Activated CD4-positive, alpha-beta memory T cell treated with anti-CD3 and anti-CD28 coated beads, Interleukin-2, amount 10 ng/mL, durations not matched to agents 7 days and 5 days (primary cell): Measurements from ENCODE around the gene C8B. TPM values are rescaled to one million over a fixed set of nuclear protein-coding genes. Genes with fewer than 3 reads are reported as not detected.

Experiments
- CTCF ChIA-PET: fragments of 350-600 bp; sonication (Branson Sonifier 250); formaldehyde crosslinking; loops from one replicate; lab custom pipeline; 2021; ENCODE audit warnings: antibody characterized with exemption, inconsistent platforms; lab: Charles Lee
- POLR2A ChIA-PET: fragments of 350-600 bp; sonication (Branson Sonifier 250); formaldehyde crosslinking; loops from one replicate; lab custom pipeline; 2021; ENCODE audit warnings: antibody characterized with exemption; lab: Charles Lee
- DNase-seq: peaks from one replicate; pipeline ENCODE4 v3.0.0-alpha.2; 2020
- H3K27ac Mint-ChIP-seq: one replicate; pipeline ENCODE4 v1.8.0; 2021; ENCODE audit warnings: mild to moderate bottlenecking, mixed read lengths
- H3K27me3 Mint-ChIP-seq: one replicate; pipeline ENCODE4 v1.8.0; 2021; ENCODE audit warnings: mixed read lengths
- H3K36me3 Mint-ChIP-seq: one replicate; pipeline ENCODE4 v1.8.0; 2021; ENCODE audit warnings: low read depth, mixed read lengths
- H3K4me1 Mint-ChIP-seq: one replicate; pipeline ENCODE4 v1.8.0; 2021; ENCODE audit warnings: mixed read lengths
- H3K4me3 Mint-ChIP-seq: one replicate; pipeline ENCODE4 v1.8.0; 2021; ENCODE audit warnings: mild to moderate bottlenecking, mixed read lengths
- H3K9me3 Mint-ChIP-seq: one replicate; pipeline ENCODE4 v1.8.0; 2021; ENCODE audit warnings: mixed read lengths
- total RNA-seq, 2 experiments: library from RNA; stranded (reverse); gene quantifications; one replicate each; pipeline ENCODE4 v1.2.3, GENCODE V29; 2021

C8B gene
- total RNA-seq, 2 experiments from 2014 or later = not detected

DNA sequence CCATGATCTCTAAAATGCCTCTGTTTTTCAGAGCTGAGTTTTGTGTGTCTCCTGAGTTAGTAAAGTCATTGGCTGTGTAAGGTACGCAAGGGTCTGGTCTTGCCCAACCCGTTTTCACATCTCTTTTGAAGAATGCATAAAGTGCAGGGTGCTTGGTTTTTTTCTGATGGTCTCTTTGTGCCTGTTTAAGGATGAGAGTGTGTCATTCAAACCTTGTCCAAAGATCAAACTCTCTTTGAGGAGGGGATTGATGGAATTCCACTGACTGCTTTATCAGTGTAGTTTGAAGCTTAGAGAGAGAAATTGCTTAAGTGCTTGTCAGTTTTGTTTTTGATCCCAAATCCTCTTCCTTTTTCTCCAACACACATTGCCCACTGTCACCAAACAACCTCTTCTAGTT is 20.0 kb upstream of the C8B start:
- peaks cover 2% of the 10 kb centered on the region for H3K27me3 Mint-ChIP-seq
- DNase-seq = no peak
- H3K9me3 Mint-ChIP-seq = no peaks in the 10 kb centered on the region
- ChIA-PET CTCF (no interaction called here), POLR2A (no interaction called here)
- H3K4me1 Mint-ChIP-seq = no peaks in the 10 kb centered on the region
- no peak overlapping the region for H3K4me3 Mint-ChIP-seq
- no peaks in the 10 kb centered on the region for H3K36me3 Mint-ChIP-seq
- no peak overlapping the region for H3K27ac Mint-ChIP-seq

DNA sequence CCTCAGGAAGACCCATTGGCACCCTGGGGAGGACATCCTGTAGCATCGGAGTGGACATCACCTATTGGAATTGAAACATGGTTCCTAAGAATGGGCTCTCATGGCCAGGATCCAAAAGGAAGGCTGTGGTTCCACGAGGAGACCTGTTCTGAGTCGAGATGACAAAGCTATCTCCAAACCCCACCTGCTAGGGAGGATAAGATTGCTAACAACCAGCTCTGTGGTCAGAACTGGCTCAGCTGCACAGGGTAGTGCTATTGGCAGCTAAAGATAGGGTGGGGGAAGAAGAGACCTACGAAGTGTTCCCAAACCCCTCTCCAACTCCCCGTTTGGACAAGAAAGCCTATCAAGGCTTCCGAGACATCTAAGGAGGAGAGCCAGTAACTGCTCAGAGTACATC is 17.7 kb upstream of the C8B start:
- no peak for DNase-seq
- Mint-ChIP-seq H3K4me1 (no peaks in the 10 kb centered on the region), H3K9me3 (no peaks in the 10 kb centered on the region), H3K4me3 (no peak overlapping the region), H3K27ac (no peak overlapping the region), H3K27me3 (no peaks in the 10 kb centered on the region), H3K36me3 (no peaks in the 10 kb centered on the region)
- CTCF ChIA-PET = no interaction called here
- POLR2A ChIA-PET = no interaction called here

DNA sequence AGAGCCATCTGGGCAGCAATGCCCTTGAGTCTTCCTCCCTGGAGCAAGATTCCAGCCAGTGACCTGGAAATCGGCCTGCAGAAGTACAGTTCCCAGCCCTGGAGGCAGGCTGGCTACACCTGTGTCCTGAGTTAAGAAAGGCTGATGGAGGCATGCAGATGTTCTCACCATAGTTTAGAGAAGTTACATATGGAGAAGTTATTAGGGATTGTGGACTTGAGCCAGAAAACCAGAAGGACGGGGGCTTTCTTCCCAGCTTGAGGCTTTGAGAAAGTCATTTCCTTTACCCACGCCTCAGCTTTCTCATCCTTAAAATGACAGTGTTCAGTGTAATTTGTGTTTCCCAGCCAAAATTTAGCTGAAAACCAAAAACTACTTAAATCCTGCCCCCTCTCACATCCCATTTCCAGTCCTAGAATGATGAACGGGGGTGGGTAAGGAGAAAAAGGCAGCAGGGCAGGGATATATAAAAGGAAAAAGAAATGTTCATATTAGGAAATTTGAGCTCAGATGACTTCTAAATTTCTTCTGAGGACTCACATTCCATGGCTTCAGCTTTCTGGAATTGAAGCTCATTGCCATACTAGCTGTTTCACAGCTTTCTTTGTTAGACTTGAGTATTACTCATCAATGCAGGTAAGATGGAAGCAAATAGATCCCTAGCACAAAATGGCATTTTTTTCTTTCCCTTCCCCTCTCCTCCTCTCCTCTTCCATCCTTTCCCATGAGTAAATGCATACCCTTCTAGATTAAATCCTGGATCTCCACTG is 14.4 kb upstream of the C8B start:
- H3K27me3 Mint-ChIP-seq = no peaks in the 10 kb centered on the region
- H3K36me3 Mint-ChIP-seq = no peaks in the 10 kb centered on the region
- peaks cover 3% of the 10 kb centered on the region for H3K9me3 Mint-ChIP-seq
- ChIA-PET POLR2A (no interaction called here), CTCF (no interaction called here)
- no peaks in the 10 kb centered on the region for H3K4me1 Mint-ChIP-seq
- H3K4me3 Mint-ChIP-seq = no peak overlapping the region
- no peak overlapping the region for H3K27ac Mint-ChIP-seq
- DNase-seq = no peak

DNA sequence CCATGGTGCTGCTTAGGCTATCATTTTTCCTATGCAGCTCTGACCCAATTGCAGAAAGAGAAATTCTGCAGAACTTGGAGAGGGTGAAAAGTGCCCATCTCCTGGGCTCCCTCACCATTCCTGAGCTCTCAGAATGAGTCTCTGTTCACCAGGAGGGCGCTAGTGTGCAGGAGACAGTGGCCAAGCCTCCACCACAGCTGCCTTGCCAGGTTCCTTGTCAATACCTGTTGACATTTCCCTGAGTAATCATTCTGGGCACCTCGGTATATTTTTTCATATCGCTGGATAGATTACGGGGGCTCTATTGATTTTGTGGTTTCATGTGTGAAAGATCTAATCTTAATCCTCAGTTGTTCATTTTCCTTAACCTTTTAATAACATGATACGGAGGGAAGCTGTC is 13.0 kb upstream of the C8B start:
- Mint-ChIP-seq H3K4me1 (no peaks in the 10 kb centered on the region), H3K36me3 (no peaks in the 10 kb centered on the region), H3K4me3 (no peak overlapping the region), H3K27ac (no peak overlapping the region), H3K9me3 (peaks cover 3% of the 10 kb centered on the region), H3K27me3 (no peaks in the 10 kb centered on the region)
- ChIA-PET CTCF (no interaction called here), POLR2A (no interaction called here)
- DNase-seq = no peak

DNA sequence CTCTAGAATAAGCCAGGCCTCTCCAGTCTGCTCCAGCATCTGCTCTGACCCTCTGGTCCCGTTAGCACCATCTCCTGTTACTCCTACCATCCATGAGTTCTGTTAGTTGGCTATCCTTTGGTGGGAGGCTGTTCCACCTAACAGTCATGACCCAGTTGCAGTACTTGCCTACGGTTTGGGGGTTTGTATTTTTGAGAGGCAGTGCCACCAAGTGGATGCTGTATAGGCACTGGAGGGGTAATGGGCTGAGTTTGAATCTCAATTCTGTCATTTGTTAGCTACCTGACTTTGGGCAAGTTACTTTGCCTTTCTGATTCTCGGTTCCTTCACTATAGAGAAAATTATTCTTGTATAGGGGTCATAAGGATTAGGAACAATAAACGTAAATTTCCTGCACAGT is 12.1 kb upstream of the C8B start:
- no peak for DNase-seq
- H3K27me3 Mint-ChIP-seq = no peaks in the 10 kb centered on the region
- ChIA-PET POLR2A (no interaction called here), CTCF (no interaction called here)
- no peak overlapping the region for H3K27ac Mint-ChIP-seq
- H3K4me1 Mint-ChIP-seq = no peaks in the 10 kb centered on the region
- no peak overlapping the region for H3K4me3 Mint-ChIP-seq
- peaks cover 3% of the 10 kb centered on the region for H3K9me3 Mint-ChIP-seq
- H3K36me3 Mint-ChIP-seq = no peaks in the 10 kb centered on the region

DNA sequence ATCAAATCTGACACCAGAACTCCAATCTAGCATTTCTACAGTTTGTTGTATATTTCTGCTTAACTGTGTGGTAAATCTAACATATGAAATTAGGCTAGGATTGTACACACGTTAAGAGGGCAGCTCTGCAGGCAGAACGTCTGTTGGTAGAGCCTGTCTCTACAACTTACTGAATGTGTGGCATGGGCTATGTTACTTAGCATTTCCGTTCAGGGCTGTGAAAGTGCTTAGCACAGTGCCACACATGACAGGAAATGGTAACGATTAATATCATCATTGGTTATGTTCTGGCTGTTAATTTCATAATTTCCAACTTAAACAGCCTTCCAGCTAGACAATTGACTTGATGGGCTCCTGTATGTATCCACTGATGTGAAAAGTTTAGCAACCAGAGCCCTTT is 9.6 kb upstream of the C8B start:
- ChIA-PET POLR2A (no interaction called here), CTCF (no interaction called here)
- no peak for DNase-seq
- no peaks in the 10 kb centered on the region for H3K4me1 Mint-ChIP-seq
- no peaks in the 10 kb centered on the region for H3K36me3 Mint-ChIP-seq
- H3K27me3 Mint-ChIP-seq = no peaks in the 10 kb centered on the region
- H3K27ac Mint-ChIP-seq = no peak overlapping the region
- no peak overlapping the region for H3K4me3 Mint-ChIP-seq
- H3K9me3 Mint-ChIP-seq = peaks cover 3% of the 10 kb centered on the region

DNA sequence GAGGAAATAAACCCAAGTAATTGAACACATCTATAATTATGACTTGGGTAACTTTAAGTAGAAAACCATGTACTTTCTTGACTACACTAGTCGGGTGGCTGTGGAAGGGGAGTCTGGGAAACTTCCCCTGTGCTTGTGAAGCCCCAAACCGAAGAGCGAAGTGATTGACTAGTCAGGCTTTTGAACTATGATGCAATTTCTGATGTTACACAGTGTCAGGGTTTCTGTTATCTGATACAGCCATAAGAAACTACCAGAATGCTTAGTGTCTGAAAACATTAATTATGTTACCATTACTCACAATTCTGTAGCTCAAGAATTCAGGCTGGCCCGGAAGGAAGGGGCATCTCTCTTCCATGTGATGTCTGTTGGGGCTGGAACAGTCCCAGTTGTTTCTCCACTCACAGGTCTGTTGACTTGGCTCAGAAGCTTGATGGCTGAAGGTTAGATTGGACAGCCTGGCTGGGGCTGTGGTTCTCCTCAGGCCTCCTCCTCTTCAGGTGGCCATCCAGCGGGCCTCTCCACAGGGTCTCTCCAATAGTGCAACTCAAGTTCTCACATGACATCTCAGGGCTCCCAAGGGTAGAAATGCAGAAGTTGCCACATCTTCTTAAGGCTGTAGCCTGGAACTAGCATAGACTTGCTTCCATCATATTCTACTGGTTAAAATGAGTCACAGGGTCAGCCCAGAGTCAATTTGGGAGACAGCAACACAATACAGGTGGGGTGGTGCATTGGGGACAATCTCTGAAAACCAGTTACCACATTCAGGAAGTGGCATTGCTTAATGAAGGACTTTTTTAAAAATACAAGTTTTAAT is 8.3 kb upstream of the C8B start:
- Mint-ChIP-seq H3K4me1 (no peaks in the 10 kb centered on the region), H3K4me3 (no peak overlapping the region), H3K27me3 (no peaks in the 10 kb centered on the region), H3K27ac (no peak overlapping the region), H3K9me3 (peaks cover 3% of the 10 kb centered on the region), H3K36me3 (no peaks in the 10 kb centered on the region)
- ChIA-PET CTCF (no interaction called here), POLR2A (no interaction called here)
- DNase-seq = no peak

DNA sequence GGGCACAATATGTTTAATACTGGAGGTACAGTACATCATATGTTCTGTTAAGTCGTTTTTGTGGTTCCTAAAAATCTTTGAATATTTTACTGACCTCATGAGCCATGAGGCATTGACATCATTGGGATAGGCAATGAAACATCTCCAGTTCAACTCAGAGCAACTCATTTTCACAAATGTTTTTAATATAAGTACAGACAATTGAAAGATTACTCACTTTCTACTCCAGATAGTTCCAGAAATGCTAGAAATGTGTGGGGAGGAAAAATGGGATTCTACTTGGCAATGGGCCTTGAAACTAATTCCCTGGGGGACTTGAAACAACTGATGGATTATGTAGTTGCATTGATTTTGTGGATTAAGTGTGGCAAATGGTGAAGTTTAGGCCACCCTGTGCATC is 7.2 kb upstream of the C8B start:
- no peak overlapping the region for H3K27ac Mint-ChIP-seq
- H3K36me3 Mint-ChIP-seq = no peaks in the 10 kb centered on the region
- H3K9me3 Mint-ChIP-seq = peaks cover 3% of the 10 kb centered on the region
- no peak overlapping the region for H3K4me3 Mint-ChIP-seq
- H3K4me1 Mint-ChIP-seq = no peaks in the 10 kb centered on the region
- POLR2A ChIA-PET = no interaction called here
- no peak for DNase-seq
- CTCF ChIA-PET = no interaction called here
- H3K27me3 Mint-ChIP-seq = no peaks in the 10 kb centered on the region

DNA sequence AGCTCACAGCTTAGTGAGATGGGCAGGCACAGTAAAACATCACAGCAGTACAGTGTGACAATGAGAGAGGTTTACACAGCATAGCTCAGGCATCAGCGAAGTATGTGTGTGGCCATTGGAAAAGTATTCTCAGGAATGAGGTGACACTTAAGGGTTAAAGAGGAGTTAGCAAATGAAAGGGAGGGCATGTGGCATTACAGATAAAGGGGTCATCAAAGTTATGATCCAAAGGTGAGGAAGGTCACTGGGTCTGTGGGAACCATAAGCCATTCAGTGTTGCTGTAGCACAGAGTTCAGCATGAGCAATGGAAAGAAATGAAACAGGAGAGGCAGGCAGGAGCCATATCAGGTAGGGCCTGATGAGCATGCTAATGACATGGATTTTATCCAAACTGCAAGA is 4.5 kb upstream of the C8B start:
- Mint-ChIP-seq H3K27ac (no peak overlapping the region), H3K36me3 (no peaks in the 10 kb centered on the region), H3K27me3 (no peaks in the 10 kb centered on the region), H3K4me3 (no peak overlapping the region), H3K4me1 (no peaks in the 10 kb centered on the region), H3K9me3 (no peaks in the 10 kb centered on the region)
- POLR2A ChIA-PET = no interaction called here
- CTCF ChIA-PET = no interaction called here
- DNase-seq = no peak

DNA sequence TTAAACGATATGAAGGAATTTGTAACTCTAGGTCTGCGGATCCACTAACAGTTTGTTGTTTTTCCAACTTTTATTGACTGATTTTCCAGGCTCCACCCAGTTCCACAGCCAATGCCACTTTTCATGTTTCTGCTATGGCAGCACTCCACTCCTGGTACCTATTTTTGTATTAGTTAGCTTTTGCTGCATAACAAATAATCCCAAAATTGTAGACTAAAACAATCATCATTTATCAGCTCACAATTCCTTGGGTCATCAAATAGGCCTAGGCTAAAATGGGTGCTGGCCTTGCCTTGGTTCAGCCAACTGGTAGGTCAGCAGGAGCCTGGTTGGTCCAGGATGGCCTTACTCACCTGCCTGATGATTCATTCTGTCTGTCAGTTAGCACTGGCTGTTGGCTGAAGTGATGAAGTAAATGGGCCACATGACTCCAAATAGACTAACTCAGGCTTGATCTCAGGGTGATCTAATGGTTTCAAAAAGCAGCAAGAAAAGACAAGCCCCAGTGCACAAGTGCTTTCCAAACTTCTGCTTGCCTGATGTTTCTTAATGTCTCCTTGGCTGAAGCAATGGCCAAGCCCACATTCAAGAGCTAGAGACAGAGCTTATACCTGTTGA is 3.2 kb upstream of the C8B start:
- Mint-ChIP-seq H3K27me3 (no peaks in the 10 kb centered on the region), H3K36me3 (no peaks in the 10 kb centered on the region), H3K4me1 (no peaks in the 10 kb centered on the region), H3K9me3 (no peaks in the 10 kb centered on the region), H3K27ac (no peak overlapping the region), H3K4me3 (no peak overlapping the region)
- DNase-seq = no peak
- ChIA-PET POLR2A (no interaction called here), CTCF (interaction anchor here (1.9 kb wide), 1 partner anchor 137 kb away, joined by 4 read pairs; no protein-coding TSS in a partner anchor)

DNA sequence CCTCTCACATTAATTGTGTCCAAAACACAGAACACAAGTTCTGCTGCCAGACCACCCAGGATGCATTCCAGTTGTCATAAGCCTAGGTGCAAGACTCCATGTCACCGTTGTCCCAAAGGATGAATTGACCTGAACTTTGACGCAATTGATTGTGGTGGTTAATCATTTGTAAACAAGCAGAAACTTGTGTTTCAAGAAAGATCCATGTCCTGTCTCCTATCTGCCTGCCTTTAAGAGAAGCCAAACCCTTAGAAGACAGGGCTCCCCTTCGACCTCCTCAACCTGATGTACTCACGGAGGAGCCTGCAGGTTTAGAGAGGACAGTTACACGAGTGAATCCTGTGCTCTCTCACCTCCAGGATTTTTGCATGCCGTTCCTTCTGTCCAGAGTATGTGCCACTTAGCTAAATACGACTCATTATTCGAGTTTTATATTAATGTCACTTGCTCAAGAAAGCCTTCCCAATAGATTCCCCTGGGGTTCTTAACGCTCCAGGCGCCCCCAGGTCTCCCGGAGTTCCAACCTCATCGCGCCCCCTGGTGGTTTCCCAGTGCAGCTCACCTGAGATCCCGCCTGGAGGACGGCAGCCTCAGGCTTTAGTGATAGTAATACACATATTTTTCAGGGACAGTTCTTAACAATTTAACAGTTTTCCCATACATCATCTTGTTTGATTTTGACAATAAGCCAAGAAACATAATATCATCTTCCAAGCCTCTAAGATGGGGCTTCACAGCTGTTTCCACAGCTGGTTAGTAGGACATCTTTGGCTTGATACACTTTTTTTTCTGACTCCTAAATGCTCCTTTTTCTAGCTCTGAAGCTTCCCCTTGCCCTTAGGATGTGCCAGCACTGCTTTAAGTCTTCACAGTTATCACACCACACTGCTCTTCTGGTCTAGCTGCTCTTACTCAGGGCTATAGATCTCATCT is 2.4 kb upstream of the C8B start:
- Mint-ChIP-seq H3K4me1 (no peaks in the 10 kb centered on the region), H3K9me3 (no peaks in the 10 kb centered on the region), H3K27me3 (no peaks in the 10 kb centered on the region), H3K4me3 (no peak overlapping the region), H3K27ac (no peak overlapping the region), H3K36me3 (no peaks in the 10 kb centered on the region)
- POLR2A ChIA-PET = no interaction called here
- CTCF ChIA-PET = interaction anchor here (1.9 kb wide), 1 partner anchor 136 kb away, joined by 4 read pairs; no protein-coding TSS in a partner anchor
- no peak for DNase-seq

DNA sequence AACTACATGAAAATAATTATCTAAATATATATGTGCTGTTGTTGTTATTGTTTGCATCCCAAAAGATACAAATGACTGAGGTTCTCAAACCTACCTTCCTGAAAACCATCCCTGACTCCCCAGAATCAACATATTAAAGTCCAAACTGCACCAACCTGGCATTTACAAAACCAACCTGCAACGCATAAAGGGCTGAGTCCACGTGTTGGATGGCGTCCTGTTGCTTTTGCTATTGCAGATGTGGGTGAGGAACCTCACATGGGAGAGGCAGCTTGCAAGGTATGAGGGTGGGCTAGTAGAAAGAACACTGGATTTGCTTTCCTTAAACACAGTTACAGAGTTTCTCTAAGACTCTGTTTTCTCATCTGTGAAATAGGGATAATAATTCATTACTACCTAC is 1.5 kb upstream of the C8B start:
- H3K27ac Mint-ChIP-seq = no peak overlapping the region
- no peaks in the 10 kb centered on the region for H3K4me1 Mint-ChIP-seq
- H3K9me3 Mint-ChIP-seq = no peaks in the 10 kb centered on the region
- DNase-seq = no peak
- no peaks in the 10 kb centered on the region for H3K36me3 Mint-ChIP-seq
- POLR2A ChIA-PET = no interaction called here
- CTCF ChIA-PET = interaction anchor here (1.9 kb wide), 1 partner anchor 135 kb away, joined by 4 read pairs; no protein-coding TSS in a partner anchor
- H3K27me3 Mint-ChIP-seq = no peaks in the 10 kb centered on the region
- no peak overlapping the region for H3K4me3 Mint-ChIP-seq

DNA sequence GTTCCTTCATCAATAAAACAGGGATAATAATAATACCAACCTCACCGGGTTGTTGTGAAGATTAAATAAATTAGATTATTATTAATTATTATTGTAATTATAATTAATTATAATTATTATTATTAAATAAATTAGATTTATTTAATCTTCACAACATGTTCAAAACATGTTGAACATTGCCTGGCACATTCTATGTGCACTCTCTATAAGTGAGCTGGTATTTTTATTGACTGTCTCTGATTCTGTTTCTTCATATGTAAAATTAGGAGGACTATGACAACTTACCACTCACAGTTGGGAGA is 834 bp upstream of the C8B start:
- POLR2A ChIA-PET = no interaction called here
- Mint-ChIP-seq H3K36me3 (no peaks in the 10 kb centered on the region), H3K9me3 (no peaks in the 10 kb centered on the region), H3K4me1 (no peaks in the 10 kb centered on the region), H3K27ac (no peak overlapping the region), H3K27me3 (no peaks in the 10 kb centered on the region), H3K4me3 (no peak overlapping the region)
- CTCF ChIA-PET = no interaction called here
- DNase-seq = no peak
